SK-N-SH treated with all-trans-retinoic acid at 6 μM for 48 hours (cell line): ENCODE measurements around the gene CHST11.

Source experiments
- ATAC-seq: fragments of 200-7000 bp; cut with Tn5 transposase; 3 replicates; pipeline ENCODE4 v1.9.1; 2020; ENCODE audit warnings: mild to moderate bottlenecking, moderate library complexity
- ARNTL ChIP-seq: fragments of 450-650 bp; formaldehyde crosslinking; IDR thresholded peaks from 2 replicates; pipeline ENCODE4 v1.5.0; 2020; ENCODE audit warnings: low read depth, mild to moderate bottlenecking, moderate library complexity, borderline replicate concordance
- BACH2 ChIP-seq: fragments of 250-450 bp; sonication (Bioruptor Pico); IDR thresholded peaks from 2 replicates; pipeline ENCODE4 v1.9.0; 2021; ENCODE audit warnings: mild to moderate bottlenecking, borderline replicate concordance
- CREB5 ChIP-seq: fragments of 250-450 bp; sonication (Bioruptor Pico); IDR thresholded peaks from 2 replicates; pipeline ENCODE4 v1.5.1; 2020; ENCODE audit warnings: low read depth, mild to moderate bottlenecking, moderate library complexity
- ESRRG ChIP-seq: fragments of 250-450 bp; sonication (Bioruptor Pico); IDR thresholded peaks from 2 replicates; pipeline ENCODE4 v1.6.1; 2021; ENCODE audit warnings: mild to moderate bottlenecking
- GLIS3 ChIP-seq: fragments of 250-450 bp; sonication (Bioruptor Pico); IDR thresholded peaks from 2 replicates; pipeline ENCODE4 v1.5.0; 2020; ENCODE audit warnings: mild to moderate bottlenecking, moderate library complexity
- ISL1 ChIP-seq: fragments of 250-450 bp; sonication (Bioruptor Pico); IDR thresholded peaks from 2 replicates; pipeline ENCODE4 v2.1.2; 2022; ENCODE audit warnings: mild to moderate bottlenecking, moderate library complexity
- PPARA ChIP-seq: fragments of 250-450 bp; sonication (Bioruptor Pico); IDR thresholded peaks from 2 replicates; pipeline ENCODE4 v1.5.0; 2020; ENCODE audit warnings: mild to moderate bottlenecking, borderline replicate concordance
- RARB ChIP-seq: fragments of 250-450 bp; sonication (Bioruptor Pico); IDR thresholded peaks from 2 replicates; pipeline ENCODE4 v1.8.0; 2021; ENCODE audit warnings: mild to moderate bottlenecking, moderate library complexity
- SNAI2 ChIP-seq: fragments of 250-450 bp; sonication (Bioruptor Pico); IDR thresholded peaks from 2 replicates; pipeline ENCODE4 v1.5.0; 2020; ENCODE audit warnings: mild to moderate bottlenecking, moderate library complexity
- TCF4 ChIP-seq: fragments of 250-450 bp; sonication (Bioruptor Pico); IDR thresholded peaks from 2 replicates; pipeline ENCODE4 v1.8.0; 2021; ENCODE audit warnings: mild to moderate bottlenecking, moderate library complexity, borderline replicate concordance
- TOX ChIP-seq: fragments of 250-450 bp; sonication (Bioruptor Pico); IDR thresholded peaks from 2 replicates; pipeline ENCODE4 v1.8.0; 2021; ENCODE audit warnings: mild to moderate bottlenecking, moderate library complexity, borderline replicate concordance
- TSHZ2 ChIP-seq: fragments of 250-450 bp; sonication (Bioruptor Pico); IDR thresholded peaks from 2 replicates; pipeline ENCODE4 v1.5.0; 2020; ENCODE audit warnings: mild to moderate bottlenecking, moderate library complexity
- ZC3H10 ChIP-seq: fragments of 250-450 bp; sonication (Bioruptor Pico); IDR thresholded peaks from 2 replicates; pipeline ENCODE4 v1.5.1; 2021; ENCODE audit warnings: mild to moderate bottlenecking, moderate library complexity
- ZNF565 ChIP-seq: fragments of 450-650 bp; formaldehyde crosslinking; conservative IDR thresholded peaks from 2 replicates; pipeline ENCODE4 v1.5.0; 2020; ENCODE audit warnings: low read depth, mild to moderate bottlenecking, moderate library complexity
- ZNF70 ChIP-seq: fragments of 450-650 bp; formaldehyde crosslinking; IDR thresholded peaks from 2 replicates; pipeline ENCODE4 v1.5.0; 2020; ENCODE audit warnings: mild to moderate bottlenecking, moderate library complexity
- ZNF8 ChIP-seq: fragments of 450-650 bp; formaldehyde crosslinking; IDR thresholded peaks from 2 replicates; pipeline ENCODE4 v1.5.0; 2020; ENCODE audit warnings: mild to moderate bottlenecking, moderate library complexity
- TF ChIP-seq, protein P1 (sequence below): fragments of 250-450 bp; sonication (Bioruptor Pico); IDR thresholded peaks from 2 replicates; pipeline ENCODE4 v1.8.0; 2020; ENCODE audit warnings: mild to moderate bottlenecking, moderate library complexity, borderline replicate concordance
- TF ChIP-seq, protein P2 (sequence below): fragments of 250-450 bp; sonication (Bioruptor Pico); IDR thresholded peaks from 2 replicates; pipeline ENCODE4 v1.5.1; 2021; ENCODE audit warnings: mild to moderate bottlenecking, moderate library complexity
- TF ChIP-seq, protein P3 (sequence below): fragments of 250-450 bp; sonication (Bioruptor Pico); IDR thresholded peaks from 2 replicates; pipeline ENCODE4 v1.8.0; 2021; ENCODE audit warnings: low read depth, mild to moderate bottlenecking, moderate library complexity, borderline replicate concordance

The CHST11 gene

GRCh38 chr12:104799458-104799857 lies 342.7 kb downstream of the CHST11 start:
- ATAC-seq, result no peak
- no peak for TF ChIP-seq TSHZ2 (CRISPR knock-in tag)
- TF ChIP-seq, protein P1, sequence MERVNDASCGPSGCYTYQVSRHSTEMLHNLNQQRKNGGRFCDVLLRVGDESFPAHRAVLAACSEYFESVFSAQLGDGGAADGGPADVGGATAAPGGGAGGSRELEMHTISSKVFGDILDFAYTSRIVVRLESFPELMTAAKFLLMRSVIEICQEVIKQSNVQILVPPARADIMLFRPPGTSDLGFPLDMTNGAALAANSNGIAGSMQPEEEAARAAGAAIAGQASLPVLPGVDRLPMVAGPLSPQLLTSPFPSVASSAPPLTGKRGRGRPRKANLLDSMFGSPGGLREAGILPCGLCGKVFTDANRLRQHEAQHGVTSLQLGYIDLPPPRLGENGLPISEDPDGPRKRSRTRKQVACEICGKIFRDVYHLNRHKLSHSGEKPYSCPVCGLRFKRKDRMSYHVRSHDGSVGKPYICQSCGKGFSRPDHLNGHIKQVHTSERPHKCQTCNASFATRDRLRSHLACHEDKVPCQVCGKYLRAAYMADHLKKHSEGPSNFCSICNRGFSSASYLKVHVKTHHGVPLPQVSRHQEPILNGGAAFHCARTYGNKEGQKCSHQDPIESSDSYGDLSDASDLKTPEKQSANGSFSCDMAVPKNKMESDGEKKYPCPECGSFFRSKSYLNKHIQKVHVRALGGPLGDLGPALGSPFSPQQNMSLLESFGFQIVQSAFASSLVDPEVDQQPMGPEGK, result no peak
- no peak for TF ChIP-seq ZNF8
- TF ChIP-seq TOX (CRISPR knock-in tag), result no peak
- TF ChIP-seq RARB (CRISPR knock-in tag), result no peak
- no peak for TF ChIP-seq PPARA
- no peak for TF ChIP-seq ESRRG (CRISPR knock-in tag)
- TF ChIP-seq ISL1 (CRISPR knock-in tag), result no peak
- TF ChIP-seq ARNTL (CRISPR knock-in tag), result no peak
- no peak for TF ChIP-seq ZNF70
- TF ChIP-seq CREB5, result no peak

DNA sequence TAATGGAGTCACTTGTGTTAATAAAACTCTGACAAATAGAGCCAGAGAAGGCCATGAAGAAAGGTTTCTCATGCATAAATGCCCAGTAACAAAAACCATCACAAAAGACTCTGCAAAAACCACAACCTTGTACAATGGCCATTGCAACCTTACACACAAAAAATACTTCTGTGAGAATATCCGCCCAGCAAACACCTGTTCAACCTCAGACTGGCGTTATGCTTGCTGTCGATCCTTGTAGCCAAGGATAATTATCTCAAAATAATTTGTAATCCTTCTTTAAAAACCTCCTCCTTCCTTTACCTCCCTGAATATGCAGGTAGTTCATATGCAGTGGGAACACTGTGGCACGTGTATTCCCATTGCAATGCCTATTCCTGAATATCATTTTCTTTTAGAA lies 344.3 kb downstream of the CHST11 start:
- no peak for ATAC-seq
- no peak for TF ChIP-seq GLIS3 (CRISPR knock-in tag)
- TF ChIP-seq ZC3H10, result no peak
- no peak for TF ChIP-seq ESRRG (CRISPR knock-in tag)
- no peak for TF ChIP-seq CREB5
- TF ChIP-seq PPARA, result no peak
- no peak for TF ChIP-seq SNAI2
- TF ChIP-seq ISL1 (CRISPR knock-in tag), result no peak
- TF ChIP-seq, protein P2, sequence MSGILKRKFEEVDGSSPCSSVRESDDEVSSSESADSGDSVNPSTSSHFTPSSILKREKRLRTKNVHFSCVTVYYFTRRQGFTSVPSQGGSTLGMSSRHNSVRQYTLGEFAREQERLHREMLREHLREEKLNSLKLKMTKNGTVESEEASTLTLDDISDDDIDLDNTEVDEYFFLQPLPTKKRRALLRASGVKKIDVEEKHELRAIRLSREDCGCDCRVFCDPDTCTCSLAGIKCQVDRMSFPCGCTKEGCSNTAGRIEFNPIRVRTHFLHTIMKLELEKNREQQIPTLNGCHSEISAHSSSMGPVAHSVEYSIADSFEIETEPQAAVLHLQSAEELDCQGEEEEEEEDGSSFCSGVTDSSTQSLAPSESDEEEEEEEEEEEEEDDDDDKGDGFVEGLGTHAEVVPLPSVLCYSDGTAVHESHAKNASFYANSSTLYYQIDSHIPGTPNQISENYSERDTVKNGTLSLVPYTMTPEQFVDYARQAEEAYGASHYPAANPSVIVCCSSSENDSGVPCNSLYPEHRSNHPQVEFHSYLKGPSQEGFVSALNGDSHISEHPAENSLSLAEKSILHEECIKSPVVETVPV (CRISPR knock-in tag), result no peak
- no peak for TF ChIP-seq BACH2 (CRISPR knock-in tag)
- TF ChIP-seq, protein P3, sequence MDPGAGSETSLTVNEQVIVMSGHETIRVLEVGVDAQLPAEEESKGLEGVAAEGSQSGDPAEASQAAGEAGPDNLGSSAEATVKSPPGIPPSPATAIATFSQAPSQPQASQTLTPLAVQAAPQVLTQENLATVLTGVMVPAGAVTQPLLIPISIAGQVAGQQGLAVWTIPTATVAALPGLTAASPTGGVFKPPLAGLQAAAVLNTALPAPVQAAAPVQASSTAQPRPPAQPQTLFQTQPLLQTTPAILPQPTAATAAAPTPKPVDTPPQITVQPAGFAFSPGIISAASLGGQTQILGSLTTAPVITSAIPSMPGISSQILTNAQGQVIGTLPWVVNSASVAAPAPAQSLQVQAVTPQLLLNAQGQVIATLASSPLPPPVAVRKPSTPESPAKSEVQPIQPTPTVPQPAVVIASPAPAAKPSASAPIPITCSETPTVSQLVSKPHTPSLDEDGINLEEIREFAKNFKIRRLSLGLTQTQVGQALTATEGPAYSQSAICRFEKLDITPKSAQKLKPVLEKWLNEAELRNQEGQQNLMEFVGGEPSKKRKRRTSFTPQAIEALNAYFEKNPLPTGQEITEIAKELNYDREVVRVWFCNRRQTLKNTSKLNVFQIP (CRISPR knock-in tag), result no peak

- TF ChIP-seq ESRRG (CRISPR knock-in tag), result no peak
- no peak for TF ChIP-seq TOX (CRISPR knock-in tag)
- TF ChIP-seq ZNF70, result no peak
- TF ChIP-seq ARNTL (CRISPR knock-in tag), result no peak
Observed at GRCh38 chr12:104801427-104801826, 344.7 kb downstream of the CHST11 start.

GRCh38 chr12:104802208-104802607 lies 345.5 kb downstream of the CHST11 start:
- TF ChIP-seq ZNF565 (CRISPR knock-in tag) (no peak), ISL1 (CRISPR knock-in tag) (peak; percentile 76), RARB (CRISPR knock-in tag) (no peak), TCF4 (CRISPR knock-in tag) (no peak)
- ATAC-seq, result peak; percentile 35; the same call in 2 of the 3 replicates

More at GRCh38 chr12:104801427-104801826, 344.7 kb downstream of the CHST11 start:
- no peak for ATAC-seq
